H9 (cell line): ENCODE measurements around the gene CFI. TPM values are rescaled to one million over a fixed set of nuclear protein-coding genes. Genes with fewer than 3 reads are reported as not detected.

Experiments used
- DNase-seq: peaks from one replicate; pipeline ENCODE4 v3.0.0-alpha.2; 2017
- H2AFZ ChIP-seq: one replicate; pipeline ENCODE4 v1.6.1; 2013; ENCODE audit warnings: mild to moderate bottlenecking, low read length, control low read depth, moderate library complexity
- H2AK5ac ChIP-seq: 2 replicates; pipeline ENCODE4 v1.6.1; 2013; ENCODE audit warnings: low read length, control low read depth, mixed read lengths; ENCODE audit not compliant: insufficient read length
- H2BK120ac ChIP-seq: one replicate; pipeline ENCODE4 v1.6.1; 2013; ENCODE audit warnings: low read depth, mild to moderate bottlenecking, low read length, control low read depth, inconsistent platforms; ENCODE audit not compliant: poor library complexity, severe bottlenecking
- H2BK12ac ChIP-seq: 2 replicates; pipeline ENCODE4 v1.6.1; 2013; ENCODE audit warnings: low read length, control low read depth, mixed read lengths, low read depth; ENCODE audit not compliant: insufficient read length
- H2BK15ac ChIP-seq: 2 replicates; pipeline ENCODE4 v1.6.1; 2013; ENCODE audit warnings: low read depth, low read length, control low read depth
- H2BK20ac ChIP-seq: one replicate; pipeline ENCODE4 v1.6.1; 2013; ENCODE audit warnings: low read depth, mild to moderate bottlenecking, low read length, control low read depth, inconsistent platforms; ENCODE audit not compliant: poor library complexity, severe bottlenecking
- H2BK5ac ChIP-seq: 2 replicates; pipeline ENCODE4 v1.6.1; 2013; ENCODE audit warnings: low read length, control low read depth, mixed read lengths; ENCODE audit not compliant: insufficient read length
- H3K14ac ChIP-seq: 2 replicates; pipeline ENCODE4 v1.6.1; 2013; ENCODE audit warnings: low read length, control low read depth; ENCODE audit not compliant: insufficient read depth
- H3K18ac ChIP-seq: 2 replicates; pipeline ENCODE4 v1.6.1; 2013; ENCODE audit warnings: low read depth, mild to moderate bottlenecking, mixed read lengths, low read length, control low read depth; ENCODE audit not compliant: insufficient read length
- H3K23ac ChIP-seq: 2 replicates; pipeline ENCODE4 v1.6.1; 2013; ENCODE audit warnings: low read length, control low read depth, mixed read lengths, low read depth; ENCODE audit not compliant: insufficient read length
- H3K23me2 ChIP-seq: 2 replicates; pipeline ENCODE4 v1.6.1; 2013; ENCODE audit warnings: low read depth, mild to moderate bottlenecking, mixed read lengths, low read length, control low read depth; ENCODE audit not compliant: insufficient read length, poor library complexity, severe bottlenecking
- H3K27ac ChIP-seq: 2 replicates; pipeline ENCODE4 v1.5.1; 2013; ENCODE audit warnings: low read length, control low read depth, mixed read lengths, low read depth; ENCODE audit not compliant: insufficient read length
- H3K27me3 ChIP-seq: 2 replicates; pipeline ENCODE4 v1.6.1; 2013; ENCODE audit warnings: low read length, control low read depth, inconsistent platforms; ENCODE audit not compliant: insufficient read depth
- H3K4ac ChIP-seq: 2 replicates; pipeline ENCODE4 v1.6.1; 2013; ENCODE audit warnings: low read depth, mild to moderate bottlenecking, control low read depth, inconsistent platforms, low read length, moderate library complexity
- H3K4me1 ChIP-seq: 2 replicates; pipeline ENCODE4 v1.6.1; 2013; ENCODE audit warnings: low read length, control low read depth, inconsistent platforms; ENCODE audit not compliant: insufficient read depth
- H3K4me2 ChIP-seq: 2 replicates; pipeline ENCODE4 v1.6.1; 2013; ENCODE audit warnings: low read length, control low read depth, mixed read lengths; ENCODE audit not compliant: insufficient read length, insufficient read depth
- H3K56ac ChIP-seq: 2 replicates; pipeline ENCODE4 v1.6.1; 2013; ENCODE audit warnings: low read depth, mild to moderate bottlenecking, mixed read lengths, low read length, control low read depth; ENCODE audit not compliant: insufficient read length
- H3K79me1 ChIP-seq: 2 replicates; pipeline ENCODE4 v1.6.1; 2013; ENCODE audit warnings: low read depth, mild to moderate bottlenecking, moderate library complexity, low read length, control low read depth, inconsistent platforms; ENCODE audit not compliant: insufficient read depth, poor library complexity, severe bottlenecking
- H3K79me2 ChIP-seq: 2 replicates; pipeline ENCODE4 v1.6.1; 2013; ENCODE audit warnings: low read length, control low read depth, inconsistent platforms; ENCODE audit not compliant: insufficient read depth
- H3K9ac ChIP-seq: 2 replicates; pipeline ENCODE4 v1.6.1; 2013; ENCODE audit warnings: low read length, control low read depth, mixed read lengths; ENCODE audit not compliant: insufficient read length; ENCODE audit errors: extremely low read depth
- H3K9me3 ChIP-seq: one replicate; pipeline ENCODE4 v1.6.1; 2013; ENCODE audit warnings: low read depth, low read length, inconsistent platforms; ENCODE audit not compliant: control insufficient read depth
- H3T11ph ChIP-seq: one replicate; pipeline ENCODE4 v1.6.1; 2013; ENCODE audit warnings: mild to moderate bottlenecking, low read length, control low read depth, inconsistent platforms
- H4K20me1 ChIP-seq: one replicate; pipeline ENCODE4 v1.6.1; 2013; ENCODE audit not compliant: control insufficient read depth, insufficient read length, insufficient read depth
- H4K5ac ChIP-seq: 2 replicates; pipeline ENCODE4 v1.6.1; 2013; ENCODE audit warnings: low read depth, mild to moderate bottlenecking, mixed read lengths, low read length, control low read depth; ENCODE audit not compliant: insufficient read length
- H4K8ac ChIP-seq: replicated peaks from 2 replicates; pipeline ENCODE4 v1.6.1; 2013; ENCODE audit warnings: low read length, control low read depth, mixed read lengths, low read depth; ENCODE audit not compliant: insufficient read length
- H4K91ac ChIP-seq: 2 replicates; pipeline ENCODE4 v1.6.1; 2013; ENCODE audit warnings: low read depth, mild to moderate bottlenecking, moderate library complexity, mixed read lengths, low read length, control low read depth; ENCODE audit not compliant: insufficient read length
- H3K27ac Mint-ChIP-seq, 3 experiments: 2 replicates in 2 of 3; 3 replicates in 1 of 3; pipeline ENCODE4 v1.8.0; 2020 to 2021; ENCODE audit warnings: mixed read lengths in 3 of 3, mild to moderate bottlenecking in 1 of 3, moderate library complexity in 1 of 3
- H3K27me3 Mint-ChIP-seq: 2 replicates; pipeline ENCODE4 v1.8.0; 2021; ENCODE audit warnings: low read depth, mild to moderate bottlenecking, moderate library complexity, mixed read lengths
- H3K36me3 Mint-ChIP-seq, 3 experiments: 2 replicates in 2 of 3; 3 replicates in 1 of 3; pipeline ENCODE4 v1.8.0; 2020 to 2021; ENCODE audit warnings: low read depth in 3 of 3, mixed read lengths in 3 of 3; ENCODE audit not compliant: insufficient read depth in 1 of 3
- H3K4me1 Mint-ChIP-seq, 2 experiments: 2 replicates each; pipeline ENCODE4 v1.8.0; 2020; ENCODE audit warnings: mixed read lengths in 2 of 2
- H3K4me3 Mint-ChIP-seq, 2 experiments: 2 replicates in 1 of 2; 3 replicates in 1 of 2; pipeline ENCODE4 v1.8.0; 2020 to 2021; ENCODE audit warnings: mild to moderate bottlenecking in 2 of 2, mixed read lengths in 2 of 2, moderate library complexity in 1 of 2
- H3K9me3 Mint-ChIP-seq, 2 experiments: 2 replicates in 1 of 2; 3 replicates in 1 of 2; pipeline ENCODE4 v1.8.0; 2020; ENCODE audit warnings: mild to moderate bottlenecking in 2 of 2, mixed read lengths in 2 of 2, moderate library complexity in 1 of 2
- CTCF ChIP-seq: fragments of 200-600 bp; sonication (generic); conservative IDR thresholded peaks from 3 replicates; pipeline ENCODE4 v1.8.0; 2021; ENCODE audit warnings: antibody characterized with exemption, mild to moderate bottlenecking
- WGBS: extraction: QIAGEN DNeasy Blood & Tissue Kit; methylation state at CpG from one replicate; pipeline ENCODE4 v1.1.7; 2013; ENCODE audit warnings: missing lambda C conversion rate, low lambda C conversion rate, mixed read lengths; ENCODE audit not compliant: insufficient read length; ENCODE audit errors: extremely low coverage; 5-methylcytosine and 5-hydroxymethylcytosine counted together
- total RNA-seq: library from RNA; stranded (reverse); gene quantifications from 2 replicates; pipeline ENCODE4 v1.2.1, GENCODE V29; 2021

CFI gene
- total RNA-seq, 1 experiment from 2014 or later = not detected

GRCh38 chr4:109721033-109721432, 80.8 kb downstream of the CFI start:
- no peaks in the 10 kb centered on the region for H4K20me1 ChIP-seq
- Mint-ChIP-seq H3K4me3 (no peak overlapping the region), H3K27ac (no peak overlapping the region), H3K4me1 (no peaks in the 10 kb centered on the region), H3K27me3 (no peaks in the 10 kb centered on the region), H3K9me3 (no peaks in the 10 kb centered on the region), H3K36me3 (peaks cover 15 to 35% (median 34%) of the 10 kb centered on the region in 3 experiments; a peak in 6 of 7 replicates)
- H3T11ph ChIP-seq = no peak overlapping the region
- no peak overlapping the region for H3K14ac ChIP-seq
- no peak overlapping the region for H2BK20ac ChIP-seq
- no peak overlapping the region for H3K27ac ChIP-seq
- peaks cover 12% of the 10 kb centered on the region; the same call in 1 of the 2 replicates for H3K79me2 ChIP-seq
- H3K9me3 ChIP-seq = no peaks in the 10 kb centered on the region
- no peak overlapping the region for H3K4me2 ChIP-seq
- no peak overlapping the region for H3K9ac ChIP-seq
- H3K56ac ChIP-seq = no peak overlapping the region
- no peak overlapping the region for H2BK15ac ChIP-seq
- H3K23ac ChIP-seq = no peak overlapping the region
- no CpG with 5 or more reads among the region's 7 CpGs for WGBS
- DNase-seq = no peak
- no peaks in the 10 kb centered on the region for H3K23me2 ChIP-seq
- H4K8ac ChIP-seq = no peak overlapping the region
- H3K18ac ChIP-seq = no peak overlapping the region
- no peak overlapping the region for H3K4ac ChIP-seq
- H2BK12ac ChIP-seq = no peak overlapping the region
- H3K4me1 ChIP-seq = no peaks in the 10 kb centered on the region
- H4K91ac ChIP-seq = no peak overlapping the region
- H4K5ac ChIP-seq = no peak overlapping the region
- no peak for TF ChIP-seq CTCF
- H2BK120ac ChIP-seq = no peak overlapping the region
- no peaks in the 10 kb centered on the region for H3K27me3 ChIP-seq
- H3K79me1 ChIP-seq = peaks cover 2% of the 10 kb centered on the region
- H2BK5ac ChIP-seq = no peak overlapping the region
- no peak overlapping the region for H2AK5ac ChIP-seq
- H2AFZ ChIP-seq = no peak overlapping the region
